ENCODE data around the gene SPEF1. TPM values are rescaled to one million over a fixed set of nuclear protein-coding genes. Genes with fewer than 3 reads are reported as not detected.

The SPEF1 gene
- total and polyA plus RNA-seq, 2 of the 13 experiments (the other 11 are each of a cell fraction or from before 2014, with no cell fraction given): 0.11 to 0.27 TPM

GRCh38 chr20:3820048-3820900 is 39.0 kb upstream of the SPEF1 start, which contains the start of gene AP5S1 (continued):
- peak; percentile 100 for TF ChIP-seq ZHX2 (IDR thresholded peaks at IDR 0.05; ENCODE audit: low read depth)
- peak; percentile 98 for TF ChIP-seq ZHX2 (CRISPR knock-in tag; IDR thresholded peaks at IDR 0.05; ENCODE audit: borderline replicate concordance)
- 0 out of 2 replicates have a peak, but pooled peaks have one; percentile 66 for TF ChIP-seq ADNP (CRISPR knock-in tag; IDR thresholded peaks at IDR 0.05)
- peak; percentile 76 for TF ChIP-seq ZNF784 (CRISPR knock-in tag; IDR thresholded peaks at IDR 0.05; ENCODE audit: borderline replicate concordance)
- peak; percentile 84; the same call in 1 of the 2 replicates for TF ChIP-seq FUBP1 (CRISPR knock-in tag; IDR thresholded peaks at IDR 0.05; ENCODE audit: borderline replicate concordance)
- TF ChIP-seq, protein P1, sequence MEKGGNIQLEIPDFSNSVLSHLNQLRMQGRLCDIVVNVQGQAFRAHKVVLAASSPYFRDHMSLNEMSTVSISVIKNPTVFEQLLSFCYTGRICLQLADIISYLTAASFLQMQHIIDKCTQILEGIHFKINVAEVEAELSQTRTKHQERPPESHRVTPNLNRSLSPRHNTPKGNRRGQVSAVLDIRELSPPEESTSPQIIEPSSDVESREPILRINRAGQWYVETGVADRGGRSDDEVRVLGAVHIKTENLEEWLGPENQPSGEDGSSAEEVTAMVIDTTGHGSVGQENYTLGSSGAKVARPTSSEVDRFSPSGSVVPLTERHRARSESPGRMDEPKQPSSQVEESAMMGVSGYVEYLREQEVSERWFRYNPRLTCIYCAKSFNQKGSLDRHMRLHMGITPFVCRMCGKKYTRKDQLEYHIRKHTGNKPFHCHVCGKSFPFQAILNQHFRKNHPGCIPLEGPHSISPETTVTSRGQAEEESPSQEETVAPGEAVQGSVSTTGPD (CRISPR knock-in tag; IDR thresholded peaks at IDR 0.05): no peak
- TF ChIP-seq, protein P2, sequence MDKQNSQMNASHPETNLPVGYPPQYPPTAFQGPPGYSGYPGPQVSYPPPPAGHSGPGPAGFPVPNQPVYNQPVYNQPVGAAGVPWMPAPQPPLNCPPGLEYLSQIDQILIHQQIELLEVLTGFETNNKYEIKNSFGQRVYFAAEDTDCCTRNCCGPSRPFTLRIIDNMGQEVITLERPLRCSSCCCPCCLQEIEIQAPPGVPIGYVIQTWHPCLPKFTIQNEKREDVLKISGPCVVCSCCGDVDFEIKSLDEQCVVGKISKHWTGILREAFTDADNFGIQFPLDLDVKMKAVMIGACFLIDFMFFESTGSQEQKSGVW (CRISPR knock-in tag; IDR thresholded peaks at IDR 0.05; ENCODE audit: borderline replicate concordance): no peak
- peak; percentile 77; the same call in 1 of the 2 replicates for TF ChIP-seq GZF1 (CRISPR knock-in tag; IDR thresholded peaks at IDR 0.05)
- TF ChIP-seq, protein P3, sequence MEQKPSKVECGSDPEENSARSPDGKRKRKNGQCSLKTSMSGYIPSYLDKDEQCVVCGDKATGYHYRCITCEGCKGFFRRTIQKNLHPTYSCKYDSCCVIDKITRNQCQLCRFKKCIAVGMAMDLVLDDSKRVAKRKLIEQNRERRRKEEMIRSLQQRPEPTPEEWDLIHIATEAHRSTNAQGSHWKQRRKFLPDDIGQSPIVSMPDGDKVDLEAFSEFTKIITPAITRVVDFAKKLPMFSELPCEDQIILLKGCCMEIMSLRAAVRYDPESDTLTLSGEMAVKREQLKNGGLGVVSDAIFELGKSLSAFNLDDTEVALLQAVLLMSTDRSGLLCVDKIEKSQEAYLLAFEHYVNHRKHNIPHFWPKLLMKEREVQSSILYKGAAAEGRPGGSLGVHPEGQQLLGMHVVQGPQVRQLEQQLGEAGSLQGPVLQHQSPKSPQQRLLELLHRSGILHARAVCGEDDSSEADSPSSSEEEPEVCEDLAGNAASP (CRISPR knock-in tag; IDR thresholded peaks at IDR 0.05; ENCODE audit: borderline replicate concordance): peak; percentile 84
- TF ChIP-seq, protein P4, sequence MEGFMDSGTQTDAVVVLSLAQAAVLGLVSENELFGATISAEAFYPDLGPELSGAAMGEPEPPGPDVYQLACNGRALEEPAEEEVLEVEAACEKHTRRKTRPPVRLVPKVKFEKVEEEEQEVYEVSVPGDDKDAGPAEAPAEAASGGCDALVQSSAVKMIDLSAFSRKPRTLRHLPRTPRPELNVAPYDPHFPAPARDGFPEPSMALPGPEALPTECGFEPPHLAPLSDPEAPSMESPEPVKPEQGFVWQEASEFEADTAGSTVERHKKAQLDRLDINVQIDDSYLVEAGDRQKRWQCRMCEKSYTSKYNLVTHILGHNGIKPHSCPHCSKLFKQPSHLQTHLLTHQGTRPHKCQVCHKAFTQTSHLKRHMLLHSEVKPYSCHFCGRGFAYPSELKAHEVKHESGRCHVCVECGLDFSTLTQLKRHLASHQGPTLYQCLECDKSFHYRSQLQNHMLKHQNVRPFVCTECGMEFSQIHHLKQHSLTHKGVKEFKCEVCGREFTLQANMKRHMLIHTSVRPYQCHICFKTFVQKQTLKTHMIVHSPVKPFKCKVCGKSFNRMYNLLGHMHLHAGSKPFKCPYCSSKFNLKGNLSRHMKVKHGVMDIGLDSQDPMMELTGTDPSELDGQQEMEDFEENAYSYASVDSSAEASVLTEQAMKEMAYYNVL (CRISPR knock-in tag; IDR thresholded peaks at IDR 0.05; ENCODE audit: borderline replicate concordance): peak; percentile 83
- no peak for TF ChIP-seq ZNF10 (CRISPR knock-in tag; IDR thresholded peaks at IDR 0.05; ENCODE audit: borderline replicate concordance, low read depth)
- TF ChIP-seq POLR2A (IDR thresholded peaks at IDR 0.05; ENCODE audit: insufficient read depth in 1 of 2, low read depth in 2 of 2, low read length in 2 of 2): peak; percentile 97
